HEK293 (cell line): ENCODE measurements around the gene SPINT4.

Experiments used
- CTCF ChIA-PET: fragments of 350-600 bp; formaldehyde crosslinking; extraction: SDS; loops from one replicate; lab custom pipeline; 2021; ENCODE audit warnings: antibody characterized with exemption; lab: Yijun Ruan, JAX
- POLR2A ChIA-PET: fragments of 300-600 bp; formaldehyde crosslinking; extraction: SDS; loops from one replicate; lab custom pipeline; 2020; ENCODE audit warnings: antibody characterized with exemption, inconsistent platforms; lab: Yijun Ruan, JAX
- H3K27ac ChIP-seq: fragments of 200-500 bp; sonication (Bioruptor generic); 2 replicates; pipeline ENCODE4 v1.5.1; 2014; ENCODE audit warnings: low read depth, low read length, control low read depth, inconsistent platforms; ENCODE audit errors: extremely low read depth
- H3K36me3 ChIP-seq, 2 experiments: fragments of 200-500 bp in 1 of 2; sonication (Bioruptor generic) in 1 of 2; 1 replicate in 1 of 2; 2 replicates in 1 of 2; pipeline ENCODE4 v1.5.1; 2014 to 2017; ENCODE audit warnings: inconsistent platforms in 2 of 2, low read length in 2 of 2; ENCODE audit not compliant: control insufficient read depth in 2 of 2, insufficient read depth in 1 of 2
- H3K4me1 ChIP-seq: fragments of 200-500 bp; sonication (Bioruptor generic); 2 replicates; pipeline ENCODE4 v1.5.1; 2014; ENCODE audit warnings: mild to moderate bottlenecking, low read length, inconsistent platforms; ENCODE audit not compliant: control insufficient read depth, insufficient read depth
- H3K4me3 ChIP-seq: 2 replicates; pipeline ENCODE4 v1.5.1; 2011; ENCODE audit warnings: low read depth, mild to moderate bottlenecking, control low read depth, low read length, moderate library complexity
- H3K9me3 ChIP-seq: fragments of 200-500 bp; sonication (Bioruptor generic); 2 replicates; pipeline ENCODE4 v1.5.1; 2014; ENCODE audit warnings: low read depth, low read length, inconsistent platforms; ENCODE audit not compliant: control insufficient read depth, insufficient read depth
- BCL11B ChIP-seq: fragments of 450-650 bp; formaldehyde crosslinking; IDR thresholded peaks from 2 replicates; pipeline ENCODE4 v1.5.1; 2016; ENCODE audit warnings: low read depth, missing biosample characterization, missing genetic modification characterization
- ELK4 ChIP-seq: IDR thresholded peaks from 2 replicates; pipeline ENCODE4 v1.6.1; 2011; ENCODE audit warnings: mild to moderate bottlenecking, low read depth, low read length, borderline replicate concordance
- KLF1 ChIP-seq: fragments of 450-650 bp; formaldehyde crosslinking; IDR thresholded peaks from 2 replicates; pipeline ENCODE4 v1.5.1; 2016; ENCODE audit warnings: missing biosample characterization, missing genetic modification characterization
- KLF9 ChIP-seq: fragments of 450-650 bp; formaldehyde crosslinking; IDR thresholded peaks from 2 replicates; pipeline ENCODE4 v1.5.1; 2016; ENCODE audit warnings: missing biosample characterization, missing genetic modification characterization, low read depth
- SETDB1 ChIP-seq: IDR thresholded peaks from one replicate; pipeline ENCODE4 v1.6.1; 2017; ENCODE audit warnings: mild to moderate bottlenecking, low read length, moderate library complexity, mixed read lengths; ENCODE audit not compliant: insufficient read length
- ZBTB8A ChIP-seq: fragments of 450-650 bp; formaldehyde crosslinking; IDR thresholded peaks from 2 replicates; pipeline ENCODE4 v1.5.1; 2016; ENCODE audit warnings: missing biosample characterization, missing genetic modification characterization
- ZFHX2 ChIP-seq: fragments of 450-650 bp; formaldehyde crosslinking; conservative IDR thresholded peaks from 2 replicates; pipeline ENCODE4 v1.5.1; 2016; ENCODE audit warnings: missing biosample characterization, missing genetic modification characterization
- ZNF169 ChIP-seq: fragments of 450-650 bp; formaldehyde crosslinking; IDR thresholded peaks from 2 replicates; pipeline ENCODE4 v1.5.1; 2016; ENCODE audit warnings: missing biosample characterization, missing genetic modification characterization
- ZNF175 ChIP-seq: fragments of 450-650 bp; formaldehyde crosslinking; IDR thresholded peaks from 2 replicates; pipeline ENCODE4 v1.5.1; 2016; ENCODE audit warnings: missing biosample characterization, missing genetic modification characterization
- ZNF292 ChIP-seq: fragments of 450-650 bp; formaldehyde crosslinking; IDR thresholded peaks from 2 replicates; pipeline ENCODE4 v1.5.1; 2016; ENCODE audit warnings: low read depth, missing biosample characterization, missing genetic modification characterization, borderline replicate concordance
- ZNF37A ChIP-seq: fragments of 450-650 bp; IDR thresholded peaks from 2 replicates; pipeline ENCODE4 v1.5.1; 2018; ENCODE audit warnings: missing biosample characterization, missing genetic modification characterization
- ZNF473 ChIP-seq: fragments of 450-650 bp; formaldehyde crosslinking; IDR thresholded peaks from 2 replicates; pipeline ENCODE4 v1.5.1; 2017; ENCODE audit warnings: missing biosample characterization, missing genetic modification characterization
- ZNF518A ChIP-seq: fragments of 450-650 bp; formaldehyde crosslinking; conservative IDR thresholded peaks from 2 replicates; pipeline ENCODE4 v1.5.1; 2016; ENCODE audit warnings: low read depth, missing biosample characterization, missing genetic modification characterization
- ZNF580 ChIP-seq: fragments of 450-650 bp; formaldehyde crosslinking; IDR thresholded peaks from 2 replicates; pipeline ENCODE4 v1.5.1; 2016; ENCODE audit warnings: missing biosample characterization, missing genetic modification characterization
- ZNF670 ChIP-seq: fragments of 450-650 bp; formaldehyde crosslinking; IDR thresholded peaks from 2 replicates; pipeline ENCODE4 v1.5.1; 2016; ENCODE audit warnings: missing biosample characterization, missing genetic modification characterization, low read depth
- TF ChIP-seq, protein P1 (sequence below): fragments of 450-650 bp; formaldehyde crosslinking; optimal IDR thresholded peaks from 2 replicates; pipeline ENCODE3; 2016; ENCODE audit warnings: missing biosample characterization, mild to moderate bottlenecking, missing genetic modification characterization
- TF ChIP-seq, protein P2 (sequence below): fragments of 450-650 bp; IDR thresholded peaks from 2 replicates; pipeline ENCODE4 v1.5.1; 2018; ENCODE audit warnings: missing biosample characterization, missing genetic modification characterization

The SPINT4 gene

GRCh38 chr20:45765307-45765875 lies 43.2 kb downstream of the SPINT4 start (continued):
- TF ChIP-seq KLF9 (tag by site-specific recombination) (no peak), ZNF580 (tag by site-specific recombination) (no peak), KLF1 (no peak), ZNF175 (tag by site-specific recombination) (no peak)
- TF ChIP-seq, protein P1, sequence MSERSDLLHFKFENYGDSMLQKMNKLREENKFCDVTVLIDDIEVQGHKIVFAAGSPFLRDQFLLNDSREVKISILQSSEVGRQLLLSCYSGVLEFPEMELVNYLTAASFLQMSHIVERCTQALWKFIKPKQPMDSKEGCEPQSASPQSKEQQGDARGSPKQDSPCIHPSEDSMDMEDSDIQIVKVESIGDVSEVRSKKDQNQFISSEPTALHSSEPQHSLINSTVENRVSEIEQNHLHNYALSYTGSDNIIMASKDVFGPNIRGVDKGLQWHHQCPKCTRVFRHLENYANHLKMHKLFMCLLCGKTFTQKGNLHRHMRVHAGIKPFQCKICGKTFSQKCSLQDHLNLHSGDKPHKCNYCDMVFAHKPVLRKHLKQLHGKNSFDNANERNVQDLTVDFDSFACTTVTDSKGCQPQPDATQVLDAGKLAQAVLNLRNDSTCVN, result no peak
- TF ChIP-seq, all 188 proteins: peak for 0

DNA sequence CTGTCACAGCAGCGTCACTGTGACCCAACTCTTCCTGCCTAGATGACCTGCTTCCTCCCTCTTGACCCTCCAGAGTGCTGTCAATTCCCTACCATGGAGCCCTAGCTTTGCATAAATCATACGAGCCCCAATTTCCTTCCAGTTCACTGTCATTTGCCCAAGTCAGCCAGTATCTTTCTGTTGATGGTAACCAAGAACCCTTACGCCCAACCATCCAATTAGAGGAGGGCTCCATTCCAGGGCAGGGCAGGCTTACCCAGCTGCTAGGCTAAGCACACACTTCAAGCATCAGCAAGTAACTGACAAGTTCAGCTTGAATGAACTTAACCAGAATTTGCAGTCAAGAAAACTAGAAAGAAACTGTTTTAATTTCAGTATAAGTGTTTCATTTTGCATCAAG lies 43.8 kb downstream of the SPINT4 start:
- ChIA-PET POLR2A (no interaction called here), CTCF (interaction anchor here (0.7 to 1.0 kb wide), 2 partner anchors 11 to 172 kb away, joined by 3 to 4 read pairs; no protein-coding TSS in a partner anchor)
- Histone ChIP-seq H3K27ac (no peak overlapping the region), H3K4me3 (no peak overlapping the region), H3K4me1 (no peaks in the 10 kb centered on the region)
- TF ChIP-seq ZNF37A, result no peak
- TF ChIP-seq ZNF670 (tag by site-specific recombination), result no peak
- TF ChIP-seq ELK4, result no peak
- no peak for TF ChIP-seq ZNF292 (tag by site-specific recombination)
- no peak for TF ChIP-seq ZBTB8A (tag by site-specific recombination)
- no peak for TF ChIP-seq BCL11B (tag by site-specific recombination)
- no peak for TF ChIP-seq ZNF473 (tag by site-specific recombination)
- no peak for TF ChIP-seq ZFHX2 (tag by site-specific recombination)
- no peak for TF ChIP-seq ZNF518A (tag by site-specific recombination)
- TF ChIP-seq SETDB1, result no peak
- TF ChIP-seq, protein P2, sequence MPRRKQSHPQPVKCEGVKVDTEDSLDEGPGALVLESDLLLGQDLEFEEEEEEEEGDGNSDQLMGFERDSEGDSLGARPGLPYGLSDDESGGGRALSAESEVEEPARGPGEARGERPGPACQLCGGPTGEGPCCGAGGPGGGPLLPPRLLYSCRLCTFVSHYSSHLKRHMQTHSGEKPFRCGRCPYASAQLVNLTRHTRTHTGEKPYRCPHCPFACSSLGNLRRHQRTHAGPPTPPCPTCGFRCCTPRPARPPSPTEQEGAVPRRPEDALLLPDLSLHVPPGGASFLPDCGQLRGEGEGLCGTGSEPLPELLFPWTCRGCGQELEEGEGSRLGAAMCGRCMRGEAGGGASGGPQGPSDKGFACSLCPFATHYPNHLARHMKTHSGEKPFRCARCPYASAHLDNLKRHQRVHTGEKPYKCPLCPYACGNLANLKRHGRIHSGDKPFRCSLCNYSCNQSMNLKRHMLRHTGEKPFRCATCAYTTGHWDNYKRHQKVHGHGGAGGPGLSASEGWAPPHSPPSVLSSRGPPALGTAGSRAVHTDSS (tag by site-specific recombination), result no peak
- TF ChIP-seq ZNF169 (tag by site-specific recombination), result no peak
- TF ChIP-seq, all 188 proteins: peak for 0
- Histone ChIP-seq H3K36me3 (no peaks in the 10 kb centered on the region), H3K9me3 (no peaks in the 10 kb centered on the region)
